Measurements from ENCODE around the gene EGFR.

EGFR gene

DNA sequence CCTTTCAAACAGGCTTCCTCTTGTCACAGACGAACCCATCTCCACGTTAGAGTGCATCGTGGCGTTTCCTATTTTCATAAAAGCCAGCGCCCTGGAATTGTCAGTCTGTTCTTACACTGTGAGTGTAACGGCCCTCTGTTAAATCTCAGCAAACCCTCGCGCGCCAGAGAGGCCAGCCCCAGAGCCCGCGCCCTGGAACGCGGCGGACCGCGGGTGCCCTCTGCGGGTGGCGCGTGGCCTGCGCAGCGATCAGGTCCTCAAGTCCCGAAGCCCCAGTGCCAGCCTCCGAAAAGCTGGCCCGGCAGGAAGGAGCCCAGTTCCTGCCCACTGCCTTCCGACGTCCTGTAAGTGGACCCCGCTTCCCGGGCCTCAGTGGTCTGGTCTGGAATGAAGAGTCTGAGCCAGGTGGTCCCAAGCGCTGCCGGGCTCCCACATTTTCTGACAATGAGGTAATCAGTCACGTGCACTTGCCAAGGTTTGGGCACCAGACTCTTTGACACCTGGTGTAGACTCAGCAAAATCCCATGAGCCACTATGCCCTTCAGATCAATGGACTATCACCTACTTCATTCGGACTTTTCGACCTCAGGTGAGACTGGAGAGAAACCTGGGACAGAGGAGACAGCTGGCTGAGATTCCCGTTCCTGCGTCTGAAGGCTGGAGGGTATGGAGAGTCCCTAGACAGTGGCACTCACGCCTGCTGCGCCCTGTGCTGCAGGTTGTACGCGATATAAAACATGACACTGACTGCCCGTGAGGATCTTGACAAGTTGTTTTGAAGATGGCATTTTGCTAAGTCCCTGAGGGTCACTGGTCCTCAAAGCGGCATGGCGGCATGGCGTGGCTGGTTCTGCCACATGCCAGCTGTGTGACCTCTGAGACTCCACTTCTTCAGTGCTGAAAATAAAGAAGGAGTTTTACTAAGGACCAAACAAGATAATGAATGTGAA lies 237.0 kb downstream of the EGFR start:
- no CpG with 5 or more reads among the region's 43 CpGs for WGBS (ENCODE audit: insufficient coverage, insufficient read length)
- H3K27me3 ChIP-seq (ENCODE audit: control insufficient read depth, insufficient read depth, low read length) = peaks cover 17% of the 10 kb centered on the region; the same call in 1 of the 2 replicates
- H3K36me3 ChIP-seq (ENCODE audit: control insufficient read depth, insufficient read depth, low read length) = no peaks in the 10 kb centered on the region
- DNase-seq (ENCODE audit: low read depth, low spot score) = no peak
- H3K27ac ChIP-seq (ENCODE audit: low read length) = no peak overlapping the region
- no peaks in the 10 kb centered on the region for H3K9me3 ChIP-seq (ENCODE audit: control insufficient read depth, insufficient read depth, low read length)
- H3K4me3 ChIP-seq (ENCODE audit: low read length) = peak overlapping the region; percentile 18; the same call in 1 of the 2 replicates
- H3K4me1 ChIP-seq (ENCODE audit: control insufficient read depth, insufficient read depth, low read length) = no peaks in the 10 kb centered on the region

DNA sequence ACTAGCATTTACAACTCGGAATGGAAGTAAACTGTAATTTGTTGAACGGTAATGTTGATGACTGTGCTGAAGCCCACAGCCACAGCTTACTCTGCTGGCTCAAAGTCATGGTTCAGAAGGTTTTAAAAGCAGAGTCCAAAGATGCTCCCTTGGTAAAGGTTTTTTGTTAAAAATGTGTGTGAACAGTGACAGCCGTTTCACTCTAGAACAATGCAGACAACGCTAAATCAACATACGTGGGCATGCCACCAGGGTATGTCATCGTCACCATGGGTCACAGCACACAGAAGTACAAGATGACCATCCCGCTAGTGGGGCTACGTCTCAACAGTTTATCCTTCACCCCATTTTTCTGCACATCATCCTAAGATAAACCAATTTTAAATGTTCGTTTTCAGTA lies 239.8 kb downstream of the EGFR start:
- WGBS (ENCODE audit: insufficient coverage, insufficient read length) = no CpG with 5 or more reads among the region's 9 CpGs
- Histone ChIP-seq H3K36me3 (ENCODE audit: control insufficient read depth, insufficient read depth, low read length) (no peaks in the 10 kb centered on the region), H3K9me3 (ENCODE audit: control insufficient read depth, insufficient read depth, low read length) (0 out of 2 replicates have a peak, but pooled peaks cover 1% of the 10 kb centered on the region)

DNA sequence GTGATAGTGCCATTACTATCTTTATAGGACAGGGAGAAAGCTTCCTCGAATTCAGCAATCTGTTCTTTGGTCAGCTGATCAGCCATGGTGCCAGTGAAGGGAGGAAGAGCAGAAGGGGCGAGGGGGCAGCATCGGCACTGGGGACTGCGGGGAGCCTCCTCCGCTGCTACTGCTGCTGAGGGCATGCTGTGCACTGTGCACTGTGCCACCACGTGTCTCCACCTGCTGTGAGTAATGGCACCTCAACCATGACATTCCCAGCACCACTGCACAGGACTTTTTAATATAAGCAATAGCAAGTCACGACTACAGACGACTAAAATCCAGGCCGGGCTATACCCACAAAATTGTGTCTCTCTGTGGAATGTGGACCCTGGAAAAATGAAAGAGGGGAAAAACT lies 241.4 kb downstream of the EGFR start:
- Histone ChIP-seq H3K36me3 (ENCODE audit: control insufficient read depth, insufficient read depth, low read length) (no peaks in the 10 kb centered on the region), H3K27me3 (ENCODE audit: control insufficient read depth, insufficient read depth, low read length) (peaks cover 8% of the 10 kb centered on the region; the same call in 1 of the 2 replicates), H3K27ac (ENCODE audit: low read length) (no peak overlapping the region), H3K4me1 (ENCODE audit: control insufficient read depth, insufficient read depth, low read length) (no peaks in the 10 kb centered on the region), H3K9me3 (ENCODE audit: control insufficient read depth, insufficient read depth, low read length) (0 out of 2 replicates have a peak, but pooled peaks cover 1% of the 10 kb centered on the region), H3K4me3 (ENCODE audit: low read length) (no peak overlapping the region)
- no CpG with 5 or more reads among the region's 9 CpGs for WGBS (ENCODE audit: insufficient coverage, insufficient read length)
- no peak for DNase-seq (ENCODE audit: low read depth, low spot score)

More for the DNA sequence above, 239.8 kb downstream of the EGFR start:
- H3K27ac ChIP-seq (ENCODE audit: low read length) = no peak overlapping the region
- no peak for DNase-seq (ENCODE audit: low read depth, low spot score)
- H3K27me3 ChIP-seq (ENCODE audit: control insufficient read depth, insufficient read depth, low read length) = peaks cover 14% of the 10 kb centered on the region; the same call in 1 of the 2 replicates
- H3K4me1 ChIP-seq (ENCODE audit: control insufficient read depth, insufficient read depth, low read length) = no peaks in the 10 kb centered on the region
- no peak overlapping the region for H3K4me3 ChIP-seq (ENCODE audit: low read length)

DNA sequence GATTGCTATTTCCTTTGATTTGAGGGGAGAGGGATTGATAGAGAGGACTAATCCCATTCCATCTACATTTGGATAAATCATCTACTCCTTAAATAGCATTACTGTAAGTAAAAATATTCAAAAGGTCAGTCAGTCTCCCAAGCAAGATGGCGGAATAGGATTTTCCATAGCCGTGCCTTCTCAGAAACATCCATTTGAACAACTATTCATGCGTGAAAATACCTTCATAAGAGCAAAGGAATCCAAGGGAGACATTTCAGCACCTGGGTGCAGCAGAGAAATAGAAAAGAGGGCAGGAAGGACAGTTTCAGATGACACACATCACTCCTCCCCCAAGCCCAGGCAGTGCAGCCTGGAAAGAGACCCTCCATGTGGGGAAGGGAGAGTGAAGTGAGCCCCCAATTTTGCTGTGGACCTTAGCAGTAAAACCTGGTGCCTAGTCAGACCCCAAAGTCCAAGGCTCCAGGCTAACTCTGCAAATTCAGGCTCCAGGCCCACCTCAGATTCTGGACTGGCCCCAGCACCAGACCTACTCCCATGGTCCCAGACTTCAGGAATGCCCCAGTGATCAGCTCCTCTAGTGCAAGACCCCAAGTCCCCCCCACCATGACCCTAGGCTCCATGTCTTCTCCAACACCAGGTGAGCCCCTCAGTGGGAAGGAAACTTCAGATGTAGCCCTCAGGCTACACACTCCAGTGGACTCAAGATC lies 242.0 kb downstream of the EGFR start:
- DNase-seq (ENCODE audit: low read depth, low spot score) = no peak
- Histone ChIP-seq H3K4me3 (ENCODE audit: low read length) (no peak overlapping the region), H3K27ac (ENCODE audit: low read length) (no peak overlapping the region), H3K4me1 (ENCODE audit: control insufficient read depth, insufficient read depth, low read length) (no peaks in the 10 kb centered on the region), H3K9me3 (ENCODE audit: control insufficient read depth, insufficient read depth, low read length) (0 out of 2 replicates have a peak, but pooled peaks cover 1% of the 10 kb centered on the region), H3K27me3 (ENCODE audit: control insufficient read depth, insufficient read depth, low read length) (peaks cover 7% of the 10 kb centered on the region; the same call in 1 of the 2 replicates), H3K36me3 (ENCODE audit: control insufficient read depth, insufficient read depth, low read length) (no peaks in the 10 kb centered on the region)
- no CpG with 5 or more reads among the region's 3 CpGs for WGBS (ENCODE audit: insufficient coverage, insufficient read length)
